HEK293T (cell line): ENCODE results near the gene PSMD7.

Experiments
- CTCF ChIA-PET: fragments of 350-600 bp; formaldehyde crosslinking; extraction: SDS; loops from one replicate; lab custom pipeline; 2021; ENCODE audit warnings: antibody characterized with exemption, inconsistent platforms; lab: Yijun Ruan, JAX
- POLR2A ChIA-PET: fragments of 350-600 bp; formaldehyde crosslinking; extraction: SDS; loops from one replicate; lab custom pipeline; 2020; ENCODE audit warnings: antibody characterized with exemption, inconsistent platforms; lab: Yijun Ruan, JAX
- DNase-seq: peaks from one replicate; pipeline ENCODE4 v3.0.0; 2012; ENCODE audit warnings: mixed read lengths; ENCODE audit errors: extremely low spot score
- ARNT ChIP-seq: fragments of 450-650 bp; IDR thresholded peaks from 2 replicates; pipeline ENCODE4 v1.6.1; 2017; ENCODE audit warnings: mild to moderate bottlenecking
- BHLHE40 ChIP-seq: fragments of 450-650 bp; IDR thresholded peaks from 2 replicates; pipeline ENCODE4 v1.6.1; 2016; ENCODE audit warnings: mild to moderate bottlenecking, moderate library complexity, borderline replicate concordance
- CTBP1 ChIP-seq: fragments of 450-650 bp; IDR thresholded peaks from 2 replicates; pipeline ENCODE4 v1.6.1; 2016; ENCODE audit warnings: borderline replicate concordance
- ELF4 ChIP-seq: fragments of 450-650 bp; IDR thresholded peaks from 2 replicates; pipeline ENCODE4 v1.6.1; 2017; ENCODE audit warnings: antibody characterized with exemption
- FOXA1 ChIP-seq: fragments of 450-650 bp; IDR thresholded peaks from 2 replicates; pipeline ENCODE4 v1.6.1; 2016; ENCODE audit warnings: mild to moderate bottlenecking
- FOXK2 ChIP-seq: fragments of 450-650 bp; IDR thresholded peaks from 2 replicates; pipeline ENCODE4 v1.6.1; 2016; ENCODE audit warnings: mild to moderate bottlenecking
- FOXM1 ChIP-seq: fragments of 450-650 bp; IDR thresholded peaks from 2 replicates; pipeline ENCODE4 v1.6.1; 2017; ENCODE audit warnings: mild to moderate bottlenecking, borderline replicate concordance
- HDGF ChIP-seq: fragments of 450-650 bp; IDR thresholded peaks from 2 replicates; pipeline ENCODE4 v1.6.1; 2017; ENCODE audit warnings: antibody characterized with exemption, borderline replicate concordance
- L3MBTL2 ChIP-seq: fragments of 450-650 bp; conservative IDR thresholded peaks from 2 replicates; pipeline ENCODE4 v1.6.1; 2016; ENCODE audit warnings: mild to moderate bottlenecking
- LEF1 ChIP-seq: fragments of 450-650 bp; IDR thresholded peaks from 2 replicates; pipeline ENCODE4 v1.6.1; 2017; ENCODE audit warnings: mild to moderate bottlenecking, borderline replicate concordance
- NFRKB ChIP-seq: fragments of 450-650 bp; IDR thresholded peaks from 2 replicates; pipeline ENCODE4 v1.6.1; 2016; ENCODE audit warnings: mild to moderate bottlenecking, moderate library complexity
- SP1 ChIP-seq: fragments of 450-650 bp; IDR thresholded peaks from 2 replicates; pipeline ENCODE4 v1.6.1; 2017
- SUZ12 ChIP-seq: fragments of 450-650 bp; IDR thresholded peaks from 2 replicates; pipeline ENCODE4 v1.6.1; 2016; ENCODE audit warnings: mild to moderate bottlenecking
- TARDBP ChIP-seq: fragments of 450-650 bp; IDR thresholded peaks from 2 replicates; pipeline ENCODE4 v1.6.1; 2016
- ZNF384 ChIP-seq: fragments of 450-650 bp; IDR thresholded peaks from 2 replicates; pipeline ENCODE4 v1.6.1; 2016
- TF ChIP-seq, protein P1 (sequence below): fragments of 450-650 bp; IDR thresholded peaks from 2 replicates; pipeline ENCODE4 v1.6.1; 2016

Gene PSMD7

DNA sequence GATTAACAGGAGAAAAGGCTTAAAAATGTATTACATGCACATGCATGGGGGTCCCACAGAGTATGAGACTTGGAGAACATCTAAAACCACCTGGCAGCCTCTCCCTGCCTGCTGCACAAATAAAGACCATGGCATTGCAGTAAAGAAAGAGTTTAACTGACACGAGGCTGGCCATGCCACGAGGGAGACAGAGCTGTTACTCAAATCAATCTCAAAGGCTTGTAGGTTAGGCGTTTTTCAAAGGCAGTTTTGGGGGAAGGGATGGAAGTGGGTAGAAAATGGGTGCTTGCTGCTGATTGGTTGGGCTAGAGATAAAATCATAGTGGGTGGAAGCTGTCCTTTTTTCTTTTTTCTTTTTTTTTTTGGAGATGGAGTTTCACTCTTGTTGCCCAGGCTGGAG is 17.3 kb upstream of the PSMD7 start:
- ChIA-PET CTCF (no interaction called here), POLR2A (no interaction called here)
- no peak for TF ChIP-seq SUZ12
- TF ChIP-seq ARNT, result no peak
- TF ChIP-seq L3MBTL2, result no peak
- TF ChIP-seq ELF4, result no peak
- no peak for TF ChIP-seq NFRKB
- no peak for DNase-seq

DNA sequence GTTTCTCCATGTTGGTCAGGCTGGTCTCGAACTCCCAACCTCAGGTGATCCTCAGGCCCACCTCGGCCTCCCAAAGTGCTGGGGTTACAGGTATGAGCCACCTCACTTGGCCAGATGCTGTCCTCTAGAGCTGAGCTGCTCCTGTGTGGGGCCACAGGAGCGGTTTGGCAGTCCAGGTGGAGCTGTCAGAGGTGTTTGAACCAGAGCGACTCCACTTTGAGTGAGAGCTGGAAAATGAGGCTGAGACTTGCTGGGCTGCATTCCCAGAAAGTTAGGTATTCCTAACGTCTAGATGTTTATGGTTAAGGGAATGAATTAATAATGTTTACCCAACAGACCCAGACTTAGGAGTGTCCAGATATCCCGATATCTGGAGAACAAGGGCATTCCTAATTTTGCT is 16.8 kb upstream of the PSMD7 start:
- no peak for TF ChIP-seq SUZ12
- no peak for TF ChIP-seq FOXK2
- TF ChIP-seq, protein P1, sequence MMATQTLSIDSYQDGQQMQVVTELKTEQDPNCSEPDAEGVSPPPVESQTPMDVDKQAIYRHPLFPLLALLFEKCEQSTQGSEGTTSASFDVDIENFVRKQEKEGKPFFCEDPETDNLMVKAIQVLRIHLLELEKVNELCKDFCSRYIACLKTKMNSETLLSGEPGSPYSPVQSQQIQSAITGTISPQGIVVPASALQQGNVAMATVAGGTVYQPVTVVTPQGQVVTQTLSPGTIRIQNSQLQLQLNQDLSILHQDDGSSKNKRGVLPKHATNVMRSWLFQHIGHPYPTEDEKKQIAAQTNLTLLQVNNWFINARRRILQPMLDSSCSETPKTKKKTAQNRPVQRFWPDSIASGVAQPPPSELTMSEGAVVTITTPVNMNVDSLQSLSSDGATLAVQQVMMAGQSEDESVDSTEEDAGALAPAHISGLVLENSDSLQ, result no peak
- no peak for TF ChIP-seq FOXM1
- TF ChIP-seq ARNT, result no peak
- TF ChIP-seq FOXA1, result no peak
- no peak for TF ChIP-seq ELF4
- TF ChIP-seq BHLHE40, result no peak
- no peak for TF ChIP-seq SP1
- no peak for TF ChIP-seq HDGF
- TF ChIP-seq TARDBP, result no peak
- no peak for TF ChIP-seq CTBP1
- no peak for TF ChIP-seq ZNF384
- TF ChIP-seq LEF1, result no peak
- no peak for TF ChIP-seq L3MBTL2
- no peak for TF ChIP-seq NFRKB
- CTCF ChIA-PET, result no interaction called here
- DNase-seq, result no peak
- POLR2A ChIA-PET, result no interaction called here

DNA sequence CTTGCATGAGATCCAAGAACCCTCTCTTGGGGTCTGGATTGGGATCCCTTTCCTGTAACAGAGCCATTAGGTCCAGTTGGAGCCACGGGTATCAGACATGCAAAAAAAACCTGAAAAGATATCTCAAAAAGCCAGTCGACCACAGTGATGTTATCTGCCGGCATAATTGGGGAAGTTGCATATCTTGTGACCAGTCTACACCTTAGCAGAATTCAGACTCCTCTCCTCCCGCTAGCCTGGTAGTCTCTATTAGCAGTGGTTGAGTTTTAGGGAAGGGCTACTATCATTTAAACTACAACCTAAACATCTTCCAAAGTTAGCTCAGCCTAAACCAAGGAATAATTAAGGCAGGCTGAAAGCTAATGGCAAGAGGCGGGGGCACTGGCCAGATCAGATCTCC is 16.2 kb upstream of the PSMD7 start:
- ChIA-PET CTCF (no interaction called here), POLR2A (no interaction called here)

DNA sequence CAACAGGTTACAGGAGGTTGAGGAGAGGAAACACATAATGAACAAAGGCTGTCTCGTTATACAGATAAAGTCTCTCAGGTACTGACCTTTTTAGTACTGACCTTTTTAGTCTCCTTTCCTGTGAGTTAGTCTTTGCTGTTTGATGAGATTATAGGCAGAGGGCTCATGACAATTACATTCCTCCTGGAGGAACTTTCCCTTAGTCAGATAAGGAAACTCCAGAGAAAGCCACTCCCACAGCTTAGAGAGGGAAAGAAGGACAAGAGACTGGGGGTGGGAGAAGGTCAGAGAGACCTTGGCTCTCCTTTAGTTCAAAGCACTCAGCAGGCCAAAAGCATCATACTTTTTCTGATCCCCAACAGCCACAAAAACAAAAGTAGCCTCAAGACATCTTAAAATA is 15.3 kb upstream of the PSMD7 start:
- no peak for DNase-seq
- CTCF ChIA-PET, result interaction anchor here (0.6 kb wide), 1 partner anchor 1721 kb away, joined by 3 read pairs; no protein-coding TSS in a partner anchor
- TF ChIP-seq TARDBP (no peak), CTBP1 (no peak), SP1 (no peak), SUZ12 (no peak), FOXA1 (no peak), ELF4 (no peak), LEF1 (no peak), FOXK2 (no peak), NFRKB (no peak), BHLHE40 (no peak), ZNF384 (no peak), HDGF (no peak), ARNT (no peak), L3MBTL2 (no peak), FOXM1 (no peak)
- TF ChIP-seq, protein P1, result no peak
- POLR2A ChIA-PET, result no interaction called here

More for the DNA sequence above, 16.2 kb upstream of the PSMD7 start:
- DNase-seq, result no peak
- no peak for TF ChIP-seq FOXM1
- no peak for TF ChIP-seq CTBP1
- TF ChIP-seq SUZ12, result no peak
- TF ChIP-seq TARDBP, result no peak
- no peak for TF ChIP-seq L3MBTL2
- no peak for TF ChIP-seq NFRKB
- no peak for TF ChIP-seq ARNT
- no peak for TF ChIP-seq FOXA1
- TF ChIP-seq BHLHE40, result no peak
- TF ChIP-seq ZNF384, result no peak
- TF ChIP-seq ELF4, result no peak
- TF ChIP-seq SP1, result no peak
- TF ChIP-seq HDGF, result no peak
- TF ChIP-seq, protein P1, result no peak
- TF ChIP-seq FOXK2, result no peak
- no peak for TF ChIP-seq LEF1

DNA sequence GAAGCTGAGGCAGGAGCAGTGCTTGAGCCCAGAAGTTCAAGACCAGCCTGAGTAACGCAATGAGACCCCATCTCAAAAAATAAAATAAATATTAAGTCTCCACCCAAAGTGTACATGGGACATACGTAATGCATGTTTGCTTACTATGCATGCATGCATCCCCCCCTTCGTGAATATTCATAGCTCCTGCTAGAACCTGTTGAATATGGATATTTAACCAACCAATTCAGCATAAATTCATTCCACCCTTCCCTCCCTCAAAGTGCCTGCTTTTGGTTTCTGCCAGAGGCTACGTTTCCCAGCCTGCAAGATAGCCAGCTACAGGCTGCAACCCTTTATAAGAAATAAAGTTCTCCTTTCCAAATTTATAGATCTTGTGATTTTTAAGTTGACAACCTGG is 12.9 kb upstream of the PSMD7 start:
- ChIA-PET CTCF (interaction anchor here (0.6 kb wide), 1 partner anchor 9 kb away, joined by 4 read pairs; no protein-coding TSS in a partner anchor), POLR2A (no interaction called here)
- TF ChIP-seq FOXM1, result no peak
- no peak for TF ChIP-seq CTBP1
- TF ChIP-seq FOXA1, result no peak
- TF ChIP-seq TARDBP, result no peak
- TF ChIP-seq ELF4, result no peak
- TF ChIP-seq SP1, result no peak
- TF ChIP-seq SUZ12, result no peak
- no peak for TF ChIP-seq BHLHE40
- no peak for TF ChIP-seq NFRKB
- no peak for TF ChIP-seq ARNT
- DNase-seq, result no peak

DNA sequence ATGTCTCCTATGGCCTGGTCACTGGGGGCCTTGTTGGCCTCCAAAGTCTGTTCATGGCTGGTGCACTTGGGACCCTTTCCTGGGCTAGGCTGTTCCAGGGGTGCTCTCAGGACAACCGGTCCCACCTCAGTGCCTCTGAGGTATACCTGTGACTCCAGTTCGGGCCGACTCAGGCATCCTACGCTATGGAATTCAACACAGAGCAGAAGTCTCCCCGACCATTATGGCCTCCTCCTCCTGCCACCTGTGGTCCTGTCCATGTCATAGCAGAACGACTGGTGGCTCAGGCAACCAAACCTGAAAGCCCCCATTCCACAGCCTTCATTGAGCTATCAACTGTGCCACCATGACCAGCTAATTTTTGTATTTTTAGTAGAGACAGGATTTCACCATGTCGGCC is 8.5 kb upstream of the PSMD7 start:
- POLR2A ChIA-PET, result no interaction called here

More for the DNA sequence above, 8.5 kb upstream of the PSMD7 start:
- CTCF ChIA-PET, result interaction anchor here (0.6 kb wide), 1 partner anchor 23 kb away, joined by 7 read pairs; no protein-coding TSS in a partner anchor
- DNase-seq, result no peak
- TF ChIP-seq HDGF, result no peak
- no peak for TF ChIP-seq BHLHE40
- TF ChIP-seq ELF4, result no peak
